SIG-M5 (cell line): Measurements from ENCODE around the gene PLA2G4D.

Source experiments
- DNase-seq: peaks from one replicate; lab custom pipeline; 2025; lab: John Stamatoyannopoulos, UW

PLA2G4D gene

GRCh38 chr15:42018306-42019224, 75.8 kb downstream of the PLA2G4D start:
- no peak for DNase-seq
